ENCODE data around the gene DGCR2.

- no peak for TF ChIP-seq CHD1 (IDR thresholded peaks at IDR 0.05; ENCODE audit: low read depth, low read length)
- no peak for TF ChIP-seq RAD21 (IDR thresholded peaks at IDR 0.05; ENCODE audit: low read length)
- TF ChIP-seq POLR2A (IDR thresholded peaks at IDR 0.05; ENCODE audit: low read depth, low read length) = no peak
- no peak for TF ChIP-seq CTCF (conservative IDR thresholded peaks at IDR 0.05; ENCODE audit: low read depth, low read length)
- TF ChIP-seq MXI1 (IDR thresholded peaks at IDR 0.05; ENCODE audit: borderline replicate concordance, low read depth, low read length) = no peak
- no peak for TF ChIP-seq CEBPB (IDR thresholded peaks at IDR 0.05; ENCODE audit: low read depth, low read length)
- TF ChIP-seq ELK1 (IDR thresholded peaks at IDR 0.05; ENCODE audit: borderline replicate concordance, low read depth, low read length) = no peak
- no peak for TF ChIP-seq MAFK (IDR thresholded peaks at IDR 0.05; ENCODE audit: low read depth, low read length)
- TF ChIP-seq RCOR1 (IDR thresholded peaks at IDR 0.05; ENCODE audit: insufficient replicate concordance, low read length) = no peak
These were observed 128.2 kb downstream of the DGCR2 start for GRCh38 chr22:18994056-18994455.

Measured in IMR-90 (cell line).